ENCODE measurements around the gene SLC1A6. TPM values are rescaled to one million over a fixed set of nuclear protein-coding genes. Genes with fewer than 3 reads are reported as not detected.

SLC1A6 gene
- total RNA-seq, 1 experiment from 2014 or later = 2.9 TPM

- TF ChIP-seq CTCF (conservative IDR thresholded peaks at IDR 0.05) (no peak), EZH2 (IDR thresholded peaks at IDR 0.05; ENCODE audit: low read depth) (no peak)
- Histone ChIP-seq H3K4me1 (replicated peaks; ENCODE audit: insufficient read depth) (no peaks in the 10 kb centered on the region), H3K27me3 (ENCODE audit: insufficient read depth, low read depth) (no peaks in the 10 kb centered on the region), H4K20me1 (ENCODE audit: insufficient read depth) (no peaks in the 10 kb centered on the region), H3K9me3 (ENCODE audit: insufficient read depth, low read depth) (peaks cover 45% of the 10 kb centered on the region), H3K9me2 (ENCODE audit: insufficient read depth) (no peaks in the 10 kb centered on the region), H2AFZ (no peak overlapping the region), H3F3A (ENCODE audit: insufficient read depth, low read depth) (peaks cover 9% of the 10 kb centered on the region; the same call in 1 of the 2 replicates), H3K36me3 (ENCODE audit: low read depth) (peaks cover 21% of the 10 kb centered on the region), H3K4me2 (no peak overlapping the region), H3K79me2 (ENCODE audit: low read depth) (no peaks in the 10 kb centered on the region), H3K4me3 (no peak overlapping the region), H3K27ac (no peak overlapping the region)
- no peak for DNase-seq
- CTCF ChIA-PET = no interaction called here
- intact Hi-C loops (cut with micrococcal nuclease; ENCODE audit: unreplicated experiment) = no loop called here
- no TSS peak for BruUV-seq (replicated peaks)
- POLR2A ChIA-PET (ENCODE audit: unreplicated experiment) = no interaction called here
Measured at GRCh38 chr19:14957464-14957863, 22.2 kb downstream of the SLC1A6 start.

GRCh38 chr19:14954071-14954655 lies 25.5 kb downstream of the SLC1A6 start:
- no peak overlapping the region for H3K27ac ChIP-seq
- peaks cover under 1% of the 10 kb centered on the region; the same call in 1 of the 2 replicates for H3K36me3 ChIP-seq (ENCODE audit: low read depth)
- no TSS peak for BruUV-seq (replicated peaks)
- no peaks in the 10 kb centered on the region for H3K27me3 ChIP-seq (ENCODE audit: insufficient read depth, low read depth)
- H3K4me2 ChIP-seq = no peak overlapping the region
- ChIA-PET CTCF (no interaction called here), POLR2A (ENCODE audit: unreplicated experiment) (no interaction called here)
- intact Hi-C loops (cut with micrococcal nuclease; ENCODE audit: unreplicated experiment) = no loop called here
- H3K9me2 ChIP-seq (ENCODE audit: insufficient read depth) = no peaks in the 10 kb centered on the region
- H3K79me2 ChIP-seq (ENCODE audit: low read depth) = no peaks in the 10 kb centered on the region
- H3F3A ChIP-seq (ENCODE audit: insufficient read depth, low read depth) = peaks cover 16% of the 10 kb centered on the region; the same call in 1 of the 2 replicates
- no peak overlapping the region for H2AFZ ChIP-seq
- peaks cover 11% of the 10 kb centered on the region for H3K4me1 ChIP-seq (replicated peaks; ENCODE audit: insufficient read depth)
- DNase-seq = no peak
- no peaks in the 10 kb centered on the region for H4K20me1 ChIP-seq (ENCODE audit: insufficient read depth)
- peaks cover 15% of the 10 kb centered on the region for H3K9me3 ChIP-seq (ENCODE audit: insufficient read depth, low read depth)
- TF ChIP-seq EZH2 (IDR thresholded peaks at IDR 0.05; ENCODE audit: low read depth) (no peak), CTCF (conservative IDR thresholded peaks at IDR 0.05) (no peak)
- no peak overlapping the region for H3K4me3 ChIP-seq

GRCh38 chr19:14952767-14953166 lies 26.9 kb downstream of the SLC1A6 start:
- ChIA-PET POLR2A (ENCODE audit: unreplicated experiment) (no interaction called here), CTCF (no interaction called here)
- H3F3A ChIP-seq (ENCODE audit: insufficient read depth, low read depth) = peaks cover 19% of the 10 kb centered on the region
- H3K4me1 ChIP-seq (replicated peaks; ENCODE audit: insufficient read depth) = peaks cover 11% of the 10 kb centered on the region
- no peak for DNase-seq
- no peak overlapping the region for H3K27ac ChIP-seq
- peaks cover 5% of the 10 kb centered on the region; the same call in 1 of the 2 replicates for H3K9me3 ChIP-seq (ENCODE audit: insufficient read depth, low read depth)
- H3K4me3 ChIP-seq = no peak overlapping the region
- no peaks in the 10 kb centered on the region for H3K9me2 ChIP-seq (ENCODE audit: insufficient read depth)
- H4K20me1 ChIP-seq (ENCODE audit: insufficient read depth) = no peaks in the 10 kb centered on the region
- no peaks in the 10 kb centered on the region for H3K36me3 ChIP-seq (ENCODE audit: low read depth)
- H2AFZ ChIP-seq = no peak overlapping the region
- no peak for TF ChIP-seq CTCF (conservative IDR thresholded peaks at IDR 0.05)
- no peak for TF ChIP-seq EZH2 (IDR thresholded peaks at IDR 0.05; ENCODE audit: low read depth)
- intact Hi-C loops (cut with micrococcal nuclease; ENCODE audit: unreplicated experiment) = no loop called here
- no peaks in the 10 kb centered on the region for H3K79me2 ChIP-seq (ENCODE audit: low read depth)
- no peaks in the 10 kb centered on the region for H3K27me3 ChIP-seq (ENCODE audit: insufficient read depth, low read depth)
- no peak overlapping the region for H3K4me2 ChIP-seq
- no TSS peak for BruUV-seq (replicated peaks)

Measured in PC-9 (cell line).